Smooth muscle cell (in vitro differentiated cells): ENCODE results near the gene NPY. TPM values are rescaled to one million over a fixed set of nuclear protein-coding genes. Genes with fewer than 3 reads are reported as not detected.

Experiments used
- DNase-seq: peaks from one replicate; lab custom pipeline; 2025; ENCODE audit not compliant: unreplicated experiment; lab: John Stamatoyannopoulos, UW
- H2AFZ ChIP-seq: fragments of 200-600 bp; sonication (generic); 2 replicates; pipeline ENCODE4 v1.6.0; 2016; ENCODE audit warnings: antibody characterized with exemption, low read depth, mild to moderate bottlenecking
- H3F3A ChIP-seq: fragments of 200-600 bp; sonication (generic); 2 replicates; pipeline ENCODE4 v1.6.0; 2017; ENCODE audit warnings: antibody characterized with exemption, low read depth
- H3K27ac ChIP-seq: fragments of 200-600 bp; sonication (generic); 2 replicates; pipeline ENCODE4 v1.5.1; 2016; ENCODE audit warnings: low read depth, mild to moderate bottlenecking
- H3K27me3 ChIP-seq: fragments of 200-600 bp; sonication (generic); 2 replicates; pipeline ENCODE4 v1.6.1; 2016; ENCODE audit warnings: low read depth, mild to moderate bottlenecking
- H3K36me3 ChIP-seq: fragments of 200-600 bp; sonication (generic); 2 replicates; pipeline ENCODE4 v1.5.1; 2016; ENCODE audit warnings: low read depth
- H3K4me1 ChIP-seq: fragments of 200-600 bp; sonication (generic); 2 replicates; pipeline ENCODE4 v1.5.1; 2016; ENCODE audit warnings: low read depth
- H3K4me2 ChIP-seq: fragments of 200-600 bp; sonication (generic); 2 replicates; pipeline ENCODE4 v1.6.0; 2016; ENCODE audit warnings: mild to moderate bottlenecking
- H3K4me3 ChIP-seq: fragments of 200-600 bp; sonication (generic); 2 replicates; pipeline ENCODE4 v1.5.1; 2016; ENCODE audit warnings: mild to moderate bottlenecking
- H3K79me2 ChIP-seq: fragments of 200-600 bp; sonication (generic); 2 replicates; pipeline ENCODE4 v1.6.0; 2016; ENCODE audit warnings: low read depth, mild to moderate bottlenecking
- H3K9ac ChIP-seq: fragments of 200-600 bp; sonication (generic); 2 replicates; pipeline ENCODE4 v1.6.0; 2016; ENCODE audit warnings: low read depth
- H3K9me3 ChIP-seq: fragments of 200-600 bp; sonication (generic); replicated peaks from 2 replicates; pipeline ENCODE4 v1.5.1; 2016; ENCODE audit warnings: low read depth
- H4K20me1 ChIP-seq: fragments of 200-600 bp; sonication (generic); 2 replicates; pipeline ENCODE4 v1.6.0; 2016; ENCODE audit warnings: low read depth
- CTCF ChIP-seq: fragments of 200-600 bp; sonication (generic); IDR thresholded peaks from 2 replicates; pipeline ENCODE4 v1.5.1; 2017; ENCODE audit warnings: borderline replicate concordance, mild to moderate bottlenecking, antibody characterized with exemption; ENCODE audit not compliant: insufficient read depth, poor library complexity, severe bottlenecking
- WGBS: methylation state at CpG from one replicate; pipeline ENCODE4 v1.1.7; 2016; ENCODE audit warnings: low lambda C conversion rate; 5-methylcytosine and 5-hydroxymethylcytosine counted together
- polyA plus RNA-seq: library from polyadenylated mRNA; unstranded; fragments of >200 nt; fragmentation: Nextera tagmentation; extraction: Ambion mirVana; gene quantifications from 2 replicates; pipeline ENCODE4 v1.2.1, GENCODE V29; 2016
- total RNA-seq: library from RNA; depleted of rRNA; stranded (reverse); fragments of >200 nt; gene quantifications from 2 replicates; pipeline ENCODE4 v1.2.3, GENCODE V29; 2014

Gene NPY
- total and polyA plus RNA-seq, 2 experiments from 2014 or later = 0.63 to 10.6 TPM

- 19% methylated on average over 6 of the region's 6 CpGs for WGBS
- Histone ChIP-seq H2AFZ (no peak overlapping the region), H3K4me3 (no peak overlapping the region), H3K9me3 (no peaks in the 10 kb centered on the region), H3F3A (no peaks in the 10 kb centered on the region), H3K4me1 (peaks cover 7% of the 10 kb centered on the region), H3K4me2 (no peak overlapping the region), H3K36me3 (no peaks in the 10 kb centered on the region), H3K27me3 (peaks cover 26% of the 10 kb centered on the region), H4K20me1 (no peaks in the 10 kb centered on the region), H3K9ac (no peak overlapping the region), H3K27ac (no peak overlapping the region), H3K79me2 (no peaks in the 10 kb centered on the region)
- no peak for TF ChIP-seq CTCF
- DNase-seq = no peak
These were observed 53.2 kb downstream of the NPY start for GRCh38 chr7:24337180-24337579.

- DNase-seq = no peak
- Histone ChIP-seq H3K79me2 (no peaks in the 10 kb centered on the region), H3K4me3 (no peak overlapping the region), H3K36me3 (no peaks in the 10 kb centered on the region), H3K27ac (no peak overlapping the region), H3K27me3 (peaks cover 26% of the 10 kb centered on the region), H2AFZ (no peak overlapping the region), H3K4me1 (peaks cover 7% of the 10 kb centered on the region), H4K20me1 (no peaks in the 10 kb centered on the region), H3K4me2 (no peak overlapping the region), H3K9me3 (no peaks in the 10 kb centered on the region), H3K9ac (no peak overlapping the region), H3F3A (no peaks in the 10 kb centered on the region)
- whole genome bisulfite sequencing = 89% methylated on average over 5 of the region's 5 CpGs
- TF ChIP-seq CTCF = no peak
These were observed 55.6 kb downstream of the NPY start for GRCh38 chr7:24339575-24339974.

GRCh38 chr7:24340727-24341126 lies 56.7 kb downstream of the NPY start:
- H4K20me1 ChIP-seq = no peaks in the 10 kb centered on the region
- H3K9me3 ChIP-seq = no peaks in the 10 kb centered on the region
- no peak for DNase-seq
- no peak overlapping the region for H3K4me3 ChIP-seq
- WGBS = 88% methylated on average over 3 of the region's 3 CpGs
- H2AFZ ChIP-seq = no peak overlapping the region
- H3F3A ChIP-seq = no peaks in the 10 kb centered on the region
- peaks cover 26% of the 10 kb centered on the region for H3K27me3 ChIP-seq
- H3K9ac ChIP-seq = no peak overlapping the region
- no peak overlapping the region for H3K4me2 ChIP-seq
- H3K27ac ChIP-seq = no peak overlapping the region
- no peak for TF ChIP-seq CTCF
- peaks cover 7% of the 10 kb centered on the region for H3K4me1 ChIP-seq
- H3K79me2 ChIP-seq = no peaks in the 10 kb centered on the region
- H3K36me3 ChIP-seq = no peaks in the 10 kb centered on the region
